Measurements from ENCODE around the gene STK38L.

Gene STK38L

GRCh38 chr12:27244689-27245488 is 803 bp downstream of the STK38L start:
- peak; percentile 44 for DNase-seq (ENCODE audit: low read depth)
- TF ChIP-seq, protein P1, sequence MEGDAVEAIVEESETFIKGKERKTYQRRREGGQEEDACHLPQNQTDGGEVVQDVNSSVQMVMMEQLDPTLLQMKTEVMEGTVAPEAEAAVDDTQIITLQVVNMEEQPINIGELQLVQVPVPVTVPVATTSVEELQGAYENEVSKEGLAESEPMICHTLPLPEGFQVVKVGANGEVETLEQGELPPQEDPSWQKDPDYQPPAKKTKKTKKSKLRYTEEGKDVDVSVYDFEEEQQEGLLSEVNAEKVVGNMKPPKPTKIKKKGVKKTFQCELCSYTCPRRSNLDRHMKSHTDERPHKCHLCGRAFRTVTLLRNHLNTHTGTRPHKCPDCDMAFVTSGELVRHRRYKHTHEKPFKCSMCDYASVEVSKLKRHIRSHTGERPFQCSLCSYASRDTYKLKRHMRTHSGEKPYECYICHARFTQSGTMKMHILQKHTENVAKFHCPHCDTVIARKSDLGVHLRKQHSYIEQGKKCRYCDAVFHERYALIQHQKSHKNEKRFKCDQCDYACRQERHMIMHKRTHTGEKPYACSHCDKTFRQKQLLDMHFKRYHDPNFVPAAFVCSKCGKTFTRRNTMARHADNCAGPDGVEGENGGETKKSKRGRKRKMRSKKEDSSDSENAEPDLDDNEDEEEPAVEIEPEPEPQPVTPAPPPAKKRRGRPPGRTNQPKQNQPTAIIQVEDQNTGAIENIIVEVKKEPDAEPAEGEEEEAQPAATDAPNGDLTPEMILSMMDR (IDR thresholded peaks at IDR 0.05; ENCODE audit: insufficient read depth, low read depth, low read length, missing control alignments): no peak
- H3K4me3 ChIP-seq (ENCODE audit: low read depth, low read length): peak overlapping the region; percentile 66

GRCh38 chr12:27246141-27246540 is 2.1 kb downstream of the STK38L start:
- peak overlapping the region; percentile 66 for H3K4me3 ChIP-seq (ENCODE audit: low read depth, low read length)
- DNase-seq (ENCODE audit: low read depth): no peak
- TF ChIP-seq, protein P1 (IDR thresholded peaks at IDR 0.05; ENCODE audit: insufficient read depth, low read depth, low read length, missing control alignments): no peak

DNA sequence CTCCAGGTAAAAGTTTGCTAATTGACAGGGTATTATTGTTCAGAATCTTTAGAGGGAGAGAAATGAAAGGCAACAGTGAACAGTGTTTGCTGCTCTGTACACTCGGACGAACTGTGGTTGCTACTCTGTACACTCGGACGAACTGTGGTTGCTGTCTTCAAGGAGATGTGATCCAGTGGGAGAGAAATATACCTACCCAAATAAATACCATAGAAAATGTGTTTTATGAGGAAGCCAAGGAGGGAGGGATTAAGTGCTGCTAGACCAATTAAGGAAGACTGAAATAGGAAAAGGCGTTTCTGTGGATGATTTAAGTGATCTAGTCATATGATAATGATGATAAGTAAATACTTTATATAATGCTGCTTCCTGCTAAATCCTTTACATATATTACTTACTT is 2.7 kb downstream of the STK38L start:
- peak; percentile 28 for DNase-seq (ENCODE audit: low read depth)
- H3K4me3 ChIP-seq (ENCODE audit: low read depth, low read length): peak overlapping the region; percentile 66
- TF ChIP-seq, protein P1 (IDR thresholded peaks at IDR 0.05; ENCODE audit: insufficient read depth, low read depth, low read length, missing control alignments): no peak

GRCh38 chr12:27252934-27253333 is 8.8 kb downstream of the STK38L start:
- H3K4me3 ChIP-seq (ENCODE audit: low read depth, low read length): no peak overlapping the region
- no peak for DNase-seq (ENCODE audit: low read depth)
- TF ChIP-seq, protein P1 (IDR thresholded peaks at IDR 0.05; ENCODE audit: insufficient read depth, low read depth, low read length, missing control alignments): no peak

DNA sequence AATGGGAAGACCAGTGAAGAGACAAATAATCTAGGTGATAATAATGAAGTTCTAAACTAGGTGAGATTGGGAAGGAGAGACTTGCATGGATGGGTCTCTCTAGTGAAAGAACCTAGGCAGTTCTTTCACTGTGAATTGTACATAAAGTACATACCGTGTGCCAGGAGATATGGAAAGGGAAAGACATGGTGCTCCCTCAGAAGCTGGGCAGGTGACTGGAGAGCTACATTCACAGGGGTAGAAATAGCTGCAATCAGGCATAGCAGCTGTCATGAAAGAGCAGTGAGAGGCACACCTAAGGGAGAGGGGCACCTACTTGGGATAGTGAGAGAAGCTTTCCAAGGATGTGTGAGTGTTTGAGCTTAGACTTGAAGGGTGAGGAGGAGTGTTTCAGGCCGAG is 9.3 kb downstream of the STK38L start:
- TF ChIP-seq, protein P1 (IDR thresholded peaks at IDR 0.05; ENCODE audit: insufficient read depth, low read depth, low read length, missing control alignments): no peak
- no peak overlapping the region for H3K4me3 ChIP-seq (ENCODE audit: low read depth, low read length)
- DNase-seq (ENCODE audit: low read depth): no peak

DNA sequence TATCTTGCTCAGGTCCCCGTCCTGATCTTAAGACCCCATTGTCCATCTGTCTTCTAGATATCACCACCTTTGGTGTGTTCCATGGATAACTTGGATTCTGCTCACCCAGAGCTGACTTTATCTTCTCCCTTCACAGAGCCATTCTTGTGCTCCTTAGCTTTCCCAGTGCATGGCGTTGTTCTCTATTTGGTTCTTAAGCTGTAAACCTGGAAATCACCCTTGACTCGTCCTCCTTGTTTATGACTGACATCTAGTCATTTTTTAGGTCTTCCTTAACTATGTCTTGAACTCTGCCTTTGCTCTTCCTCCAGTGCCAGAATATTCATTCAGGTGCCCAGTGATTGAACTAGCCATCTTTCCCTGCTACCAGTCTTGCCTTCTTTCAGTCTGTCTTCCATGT is 11.7 kb downstream of the STK38L start:
- H3K4me3 ChIP-seq (ENCODE audit: low read depth, low read length): no peak overlapping the region
- no peak for DNase-seq (ENCODE audit: low read depth)
- TF ChIP-seq, protein P1 (IDR thresholded peaks at IDR 0.05; ENCODE audit: insufficient read depth, low read depth, low read length, missing control alignments): no peak

Data from GM12865 (cell line).